Raji (cell line): ENCODE results near the gene ABTB1.

Experiments used
- POLR2A ChIP-seq: IDR thresholded peaks from 2 replicates; pipeline ENCODE4 v1.6.1; 2011; ENCODE audit warnings: low read depth, low read length, control low read depth; ENCODE audit not compliant: insufficient read depth

Gene ABTB1

DNA sequence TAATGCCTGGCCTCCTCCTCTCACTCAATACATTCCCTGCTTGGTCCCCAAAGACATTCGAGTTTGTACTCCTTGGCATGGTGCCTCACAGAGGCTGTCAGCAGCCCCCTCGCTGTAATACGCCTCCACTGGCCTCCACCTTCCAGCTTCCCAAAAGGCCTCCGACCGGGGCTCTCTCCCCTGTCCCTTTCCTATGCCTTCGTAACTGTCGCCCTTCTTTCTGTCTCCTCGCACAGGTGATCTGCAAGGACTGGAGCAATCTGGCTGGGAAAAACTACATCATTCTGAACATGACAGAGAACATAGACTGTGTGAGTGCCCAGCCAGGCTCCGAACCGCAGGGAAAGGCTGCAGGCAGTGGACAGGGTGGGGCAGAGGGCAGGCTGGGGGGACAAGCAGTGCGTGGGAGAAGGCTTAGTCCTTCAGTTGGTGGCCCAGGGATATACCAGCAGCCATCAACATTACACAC is 10.7 kb upstream of the ABTB1 start:
- no peak for TF ChIP-seq POLR2A

DNA sequence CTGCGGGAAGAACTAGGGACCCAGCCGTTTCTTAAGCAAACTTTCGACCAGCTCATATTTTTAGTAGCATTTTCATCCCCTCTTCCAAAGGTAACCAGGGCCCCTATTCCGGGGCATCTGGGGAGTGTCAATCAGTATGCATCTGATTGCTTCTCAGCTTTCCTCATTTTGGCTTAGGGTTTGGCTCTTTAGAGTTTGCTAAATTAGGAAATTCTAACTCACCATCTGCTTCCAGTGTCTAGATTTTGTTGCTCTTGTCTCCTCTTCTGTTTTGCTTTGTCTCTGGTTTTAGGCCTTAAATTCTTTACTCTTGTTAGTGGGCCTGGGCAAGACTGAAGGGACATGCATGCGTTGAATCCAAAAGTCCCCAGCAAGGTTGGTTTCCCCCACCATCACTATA is 9.6 kb upstream of the ABTB1 start:
- TF ChIP-seq POLR2A: no peak

DNA sequence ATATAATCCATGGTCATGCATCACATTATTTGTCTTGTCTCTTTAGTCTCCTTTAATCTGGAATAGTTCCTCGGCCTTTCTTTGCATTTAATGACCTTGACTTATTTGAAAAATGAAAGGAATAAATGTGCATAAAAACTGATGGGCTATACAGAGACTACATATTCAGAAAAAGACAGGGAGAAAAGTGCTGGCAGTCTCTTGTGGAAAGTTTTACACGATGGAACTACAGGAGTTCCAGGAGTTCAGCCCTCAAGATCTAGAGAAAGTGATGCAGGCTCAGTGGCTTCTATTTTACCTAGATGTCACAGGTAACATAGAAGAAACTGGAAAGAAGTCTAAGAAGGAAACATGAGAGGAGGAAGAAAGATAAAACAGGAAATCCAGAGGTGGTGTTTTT is 7.6 kb upstream of the ABTB1 start:
- no peak for TF ChIP-seq POLR2A

DNA sequence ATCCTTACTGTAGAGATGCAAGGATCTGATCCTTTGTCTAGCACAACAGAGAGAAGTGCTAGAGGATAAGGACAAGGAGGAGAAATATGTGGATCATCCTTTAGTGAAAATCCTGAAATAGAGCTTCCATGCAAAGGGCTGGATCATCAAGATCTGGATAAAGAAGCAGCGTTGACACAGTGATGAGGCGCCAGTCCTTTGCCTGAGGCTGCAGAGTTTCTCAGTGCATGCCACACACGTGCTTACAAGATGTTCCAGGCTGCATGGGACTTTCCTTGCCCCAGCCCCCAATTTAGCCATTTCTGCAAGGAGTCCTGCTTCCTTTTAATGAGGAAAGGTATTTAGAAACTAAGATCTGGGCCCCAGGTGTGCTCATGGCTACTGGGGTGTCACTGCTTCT is 7.2 kb upstream of the ABTB1 start:
- TF ChIP-seq POLR2A: no peak

DNA sequence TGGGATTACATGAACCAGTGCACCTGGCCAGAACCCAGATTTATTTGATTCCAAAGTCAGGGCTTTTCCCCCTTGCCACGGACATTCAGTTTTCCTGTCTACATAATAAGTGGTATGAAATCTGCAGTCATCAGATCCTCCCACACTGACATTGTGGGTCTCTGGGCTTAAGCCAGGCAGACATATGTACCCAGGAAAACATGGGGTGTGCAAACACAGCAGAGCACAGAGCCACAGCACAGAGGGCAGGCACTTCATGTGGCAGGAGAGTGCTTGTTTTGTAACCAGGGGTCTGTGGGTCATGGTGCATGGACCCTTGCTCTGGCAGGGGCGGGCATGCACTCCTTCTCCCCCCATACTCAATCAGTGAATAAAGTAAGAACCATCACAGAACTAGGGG is 6.1 kb upstream of the ABTB1 start:
- TF ChIP-seq POLR2A: no peak

DNA sequence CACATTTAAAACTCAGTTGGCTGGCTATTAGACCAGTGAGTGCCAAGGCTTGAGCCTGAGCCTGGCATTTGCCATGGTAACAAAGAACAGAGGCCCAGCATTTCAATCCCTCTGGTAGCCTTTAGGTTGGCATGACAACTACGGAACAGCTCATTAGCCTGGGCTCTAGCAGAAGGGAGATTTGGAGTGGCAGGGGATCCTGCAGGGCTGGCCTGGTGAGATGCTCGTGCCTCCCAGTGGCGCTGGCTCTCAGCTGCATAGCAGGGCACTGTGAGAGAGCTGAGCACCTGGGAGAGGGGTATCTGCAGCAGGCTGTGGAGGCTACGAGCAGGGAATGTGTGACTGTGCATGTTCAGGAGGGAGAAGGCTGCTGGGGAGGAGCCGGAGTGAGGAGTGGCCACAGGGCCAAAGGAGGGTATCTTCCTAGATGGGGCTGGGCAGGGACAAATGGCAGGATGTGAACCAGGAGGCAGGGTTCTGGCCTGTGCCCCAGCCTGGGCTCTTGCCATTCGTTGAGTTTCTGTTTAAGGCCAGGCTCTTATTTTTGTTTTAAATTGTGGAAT is 5.6 kb upstream of the ABTB1 start:
- TF ChIP-seq POLR2A: no peak

DNA sequence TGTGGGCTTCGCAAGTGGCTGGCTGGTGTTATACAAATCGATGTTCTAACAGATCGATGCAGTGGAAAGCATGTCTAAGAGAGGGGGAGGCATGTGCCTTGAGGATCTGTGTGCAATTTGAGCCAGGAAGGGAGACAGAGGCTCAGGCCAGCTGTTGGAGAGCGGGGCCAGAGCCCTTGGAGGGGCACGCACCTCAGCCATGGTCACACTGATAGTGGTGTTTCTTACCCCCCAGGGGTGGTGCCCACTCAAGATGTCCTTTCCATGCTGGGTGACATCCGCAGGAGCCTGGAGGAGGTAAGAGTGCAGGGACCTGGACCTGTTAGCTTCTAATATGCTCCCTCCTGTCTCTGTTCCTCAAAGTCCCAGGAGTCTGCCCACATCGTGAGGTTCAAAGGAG is 3.8 kb upstream of the ABTB1 start:
- TF ChIP-seq POLR2A: no peak

DNA sequence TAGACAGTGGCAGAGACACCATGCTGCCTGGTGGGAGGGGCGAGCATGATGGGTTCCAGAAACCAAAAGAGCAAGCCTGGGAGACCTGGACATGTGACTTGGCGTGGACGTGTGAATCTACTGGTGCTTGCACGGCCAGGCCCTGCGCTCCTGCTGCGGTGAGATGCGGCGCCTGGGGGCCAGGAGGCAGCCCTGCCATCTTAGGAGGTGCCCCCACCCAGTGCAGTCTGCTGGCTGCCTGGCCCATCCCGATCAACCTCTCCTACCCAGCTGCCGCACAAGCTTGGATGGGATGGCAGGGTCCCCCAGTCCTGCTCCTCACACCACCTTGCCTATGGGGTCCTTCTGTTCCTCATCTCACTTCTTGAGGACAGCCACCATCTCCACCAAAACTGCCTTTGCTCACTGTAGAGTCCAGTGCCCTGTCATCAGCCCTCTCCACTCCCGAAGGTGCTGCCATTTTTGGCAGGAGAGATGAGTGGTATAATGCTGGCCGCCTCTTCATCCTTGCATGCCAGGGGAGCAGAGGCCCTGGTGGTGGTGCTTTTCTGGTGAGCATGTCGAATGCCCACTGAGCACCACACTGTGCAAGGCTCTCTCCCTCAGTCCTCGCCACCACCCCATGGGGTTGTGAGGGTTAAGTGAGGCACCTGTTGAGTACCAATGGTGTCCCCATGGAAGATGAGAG is 3.1 kb upstream of the ABTB1 start:
- TF ChIP-seq POLR2A: no peak

DNA sequence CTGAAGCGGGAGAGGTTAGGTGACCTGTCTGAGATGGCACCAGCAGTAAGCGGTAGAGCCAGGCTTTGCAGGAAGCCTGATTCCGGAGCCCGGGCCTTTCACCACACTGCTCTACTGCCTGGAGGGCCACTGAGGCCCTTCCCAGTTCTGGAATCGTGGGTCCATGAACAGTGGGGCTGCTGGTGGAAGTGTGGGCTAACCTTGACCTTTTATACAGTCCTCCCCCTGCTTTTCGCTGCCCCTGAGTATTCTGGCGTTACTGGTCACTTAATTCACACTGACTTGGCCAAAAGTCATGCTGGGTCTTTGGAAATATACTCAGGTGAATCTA is 2.6 kb upstream of the ABTB1 start:
- TF ChIP-seq POLR2A: no peak

DNA sequence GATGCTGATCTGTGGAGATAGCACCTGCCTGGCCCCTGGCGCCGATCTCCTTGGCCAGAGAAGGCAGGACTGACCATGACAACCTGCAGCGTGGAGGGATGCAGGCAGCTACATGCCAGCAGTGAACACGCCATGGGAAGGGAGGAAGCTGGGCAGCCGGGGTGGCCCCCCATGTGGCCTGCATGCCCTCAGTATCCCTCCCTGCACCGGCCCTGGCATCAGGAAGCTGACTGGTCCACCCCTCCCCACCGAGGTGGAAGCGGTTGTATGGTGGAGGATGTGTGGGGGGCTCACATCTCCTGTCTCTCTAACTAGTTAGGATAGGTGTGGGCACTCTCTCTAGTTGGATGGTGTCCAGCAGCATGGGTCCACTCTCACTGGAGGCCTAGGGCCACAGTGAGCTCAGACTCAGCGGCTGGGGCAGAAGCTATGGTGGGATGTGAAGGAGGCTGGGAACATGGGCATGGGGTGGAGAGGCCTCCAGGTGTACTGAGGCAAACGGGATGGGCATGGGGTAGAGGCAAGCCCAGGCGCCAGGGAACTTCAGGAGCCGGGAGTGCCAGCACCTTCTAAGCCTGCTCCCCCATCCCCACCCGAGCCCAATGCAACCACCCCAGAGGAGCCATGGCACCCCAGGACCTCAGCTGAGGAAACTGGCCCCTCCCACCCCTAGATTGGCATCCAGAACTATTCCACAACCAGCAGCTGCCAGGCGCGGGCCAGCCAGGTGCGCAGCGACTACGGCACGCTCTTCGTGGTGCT is 1.8 kb upstream of the ABTB1 start:
- TF ChIP-seq POLR2A: no peak

DNA sequence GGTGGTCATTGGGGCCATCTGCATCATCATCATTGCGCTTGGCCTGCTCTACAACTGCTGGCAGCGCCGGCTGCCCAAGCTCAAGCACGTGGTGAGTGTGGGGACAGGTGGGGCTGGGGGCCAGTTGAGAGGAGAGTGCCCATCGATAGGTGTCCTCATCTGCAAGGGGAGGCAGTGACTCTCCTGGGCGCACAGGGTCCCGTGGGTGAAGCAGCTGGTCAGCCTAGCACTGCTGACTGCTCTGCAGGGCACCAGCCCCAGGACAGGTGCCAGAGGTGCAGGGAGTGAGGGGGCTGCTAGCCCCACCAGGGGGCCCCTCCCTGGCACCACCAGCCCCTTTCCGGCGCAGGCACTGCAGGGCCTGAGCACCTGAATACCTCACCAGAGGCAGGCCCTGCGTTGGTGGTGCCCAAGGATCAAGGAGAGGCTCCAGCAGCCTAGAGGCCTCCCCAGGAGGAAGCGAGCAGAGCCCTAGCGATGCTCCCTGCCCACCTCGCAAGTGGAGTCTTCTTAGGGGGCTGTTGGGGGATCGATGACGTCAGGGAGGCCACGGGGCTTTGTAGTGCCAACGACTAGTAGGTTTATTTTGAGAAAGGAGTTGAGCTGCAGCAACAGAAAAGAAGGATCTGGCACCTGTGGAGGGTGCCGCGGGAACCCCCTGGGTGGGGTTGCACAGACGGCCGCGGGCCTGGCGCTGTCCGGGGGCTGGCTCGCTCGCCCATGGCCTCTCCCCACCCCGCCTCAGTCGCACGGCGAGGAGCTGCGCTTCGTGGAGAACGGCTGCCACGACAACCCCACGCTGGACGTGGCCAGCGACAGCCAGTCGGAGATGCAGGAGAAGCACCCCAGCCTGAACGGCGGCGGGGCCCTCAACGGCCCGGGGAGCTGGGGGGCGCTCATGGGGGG is 976 bp upstream of the ABTB1 start:
- TF ChIP-seq POLR2A: no peak; the same call in none of the 2 replicates

DNA sequence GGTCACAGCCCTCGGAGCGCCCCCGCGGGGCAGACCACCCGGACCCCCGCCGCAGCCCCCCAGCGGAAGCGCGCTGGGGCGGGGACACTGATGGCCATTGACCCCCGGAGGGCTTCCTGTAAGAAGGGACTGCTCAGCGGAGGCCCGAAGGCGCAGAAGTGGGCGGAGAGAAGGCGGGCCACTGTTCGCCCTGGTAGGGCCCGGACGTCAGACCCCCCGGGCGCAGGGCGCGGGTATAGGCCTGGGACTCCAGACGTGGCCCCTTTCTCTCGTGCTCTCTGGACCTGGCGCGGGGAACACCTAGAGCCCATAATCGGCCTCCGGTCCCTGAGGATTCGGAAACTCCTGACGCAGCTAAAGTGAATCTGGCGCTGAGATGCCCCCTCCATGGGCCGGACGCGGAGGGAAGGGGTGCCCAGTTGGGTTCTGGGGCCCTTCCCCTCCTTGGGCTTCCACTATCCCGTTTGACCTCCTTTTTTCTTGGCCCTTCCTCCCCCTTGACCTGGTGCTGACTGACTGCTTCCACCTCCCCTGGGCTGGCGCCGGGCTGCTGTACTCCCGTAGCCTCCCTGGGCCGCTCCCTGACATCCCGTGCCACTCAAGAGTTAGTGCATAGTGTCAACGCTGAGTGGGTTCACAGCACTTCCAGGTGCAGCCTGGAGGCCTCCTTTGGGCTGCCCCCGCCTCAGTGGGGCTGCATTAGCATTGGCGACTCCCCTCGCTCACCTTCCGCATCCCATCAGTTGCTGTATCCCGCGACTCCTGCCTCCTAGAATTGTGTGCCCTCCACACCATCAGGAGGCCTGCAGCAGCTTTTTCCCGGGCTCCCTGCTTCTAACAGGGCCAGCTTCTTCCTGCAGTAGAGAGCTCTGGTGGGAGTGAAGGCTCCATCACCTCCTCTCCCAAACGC is 694 bp downstream of the ABTB1 start:
- TF ChIP-seq POLR2A: no peak

DNA sequence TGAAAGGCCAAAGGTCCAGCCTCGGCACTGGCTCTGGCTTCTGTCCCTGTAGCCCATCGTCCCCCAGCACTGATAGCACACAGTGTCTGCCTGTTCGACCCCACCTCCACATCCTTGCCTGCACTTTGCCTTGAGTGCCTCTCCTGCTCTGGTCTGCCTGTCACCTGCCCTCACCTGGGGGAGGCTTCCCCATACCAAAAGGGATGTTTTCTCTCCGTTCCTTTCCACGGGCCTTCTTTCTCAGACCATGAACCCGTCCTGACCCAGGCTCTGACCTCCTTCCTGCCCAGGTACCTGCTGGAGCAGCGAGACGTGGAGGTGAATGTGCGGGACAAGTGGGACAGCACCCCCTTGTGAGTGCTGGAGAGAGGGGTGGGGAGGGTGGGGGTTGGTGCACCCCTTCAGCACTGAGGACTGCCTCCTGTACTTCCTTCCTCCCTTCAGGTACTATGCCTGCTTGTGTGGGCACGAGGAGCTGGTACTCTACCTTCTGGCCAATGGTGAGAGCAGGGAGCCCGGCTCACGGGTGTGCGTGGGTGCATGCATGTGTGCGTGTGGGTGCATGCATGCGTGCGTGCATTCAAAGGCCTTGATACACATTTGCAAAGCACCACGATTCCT is 1.5 kb downstream of the ABTB1 start:
- TF ChIP-seq POLR2A: no peak

DNA sequence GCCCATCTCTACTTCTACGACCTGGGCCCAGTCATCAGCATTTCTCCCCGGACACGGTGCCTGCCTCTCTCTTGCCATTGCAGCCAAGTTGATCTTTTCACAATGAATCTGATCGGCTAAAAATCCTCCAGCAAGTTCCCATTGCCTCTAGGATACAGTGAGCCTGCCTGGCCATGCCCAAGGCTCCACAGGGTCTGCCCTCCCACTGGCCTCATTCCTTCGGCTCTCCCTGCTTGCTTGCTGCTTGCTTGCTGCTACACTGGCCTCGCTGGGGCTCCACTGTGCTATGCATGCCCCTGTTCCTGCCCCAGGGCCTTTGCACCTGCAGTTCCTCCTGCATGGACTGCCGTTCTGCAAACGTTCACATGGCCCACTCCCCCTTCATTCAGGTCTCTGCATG is 2.0 kb downstream of the ABTB1 start:
- no peak for TF ChIP-seq POLR2A
